ENCODE results near the gene IKZF1.

DNA sequence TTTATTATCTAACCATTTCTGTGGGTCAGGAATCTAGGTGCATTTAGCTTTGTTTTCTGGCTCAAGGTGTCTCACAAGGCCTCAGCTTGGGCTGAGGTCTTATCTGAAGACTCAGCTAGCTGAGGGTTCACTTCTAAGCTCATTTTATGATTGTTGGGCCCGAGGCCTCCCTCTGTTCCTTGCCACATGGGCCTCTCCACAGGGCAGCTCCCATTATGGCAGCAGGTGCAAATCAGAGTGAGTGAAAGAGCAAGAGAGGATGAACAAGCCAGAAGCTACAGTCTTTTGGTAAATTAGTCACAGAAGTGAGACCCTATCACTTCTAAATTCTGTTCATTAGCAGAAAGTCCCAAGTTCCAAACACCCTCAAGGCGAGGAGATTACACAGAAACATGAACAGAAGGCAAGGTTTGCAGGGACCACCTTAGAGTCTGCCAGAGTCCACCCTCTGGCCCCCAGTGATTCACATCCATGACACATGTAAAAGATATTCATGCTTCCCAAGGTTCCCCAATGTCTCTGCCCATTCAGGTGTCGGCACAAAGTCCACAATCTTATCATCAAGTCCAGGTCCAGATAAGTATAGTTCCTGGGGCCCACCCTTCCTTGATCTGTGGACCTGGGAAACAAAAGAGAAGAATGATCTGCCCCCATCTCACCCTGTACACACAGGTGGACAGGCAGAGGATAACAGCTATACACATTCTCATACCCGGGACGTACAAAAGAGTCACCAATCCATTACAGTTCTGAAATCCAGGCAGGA lies 121.9 kb downstream of the IKZF1 start:
- TF ChIP-seq, protein P1, sequence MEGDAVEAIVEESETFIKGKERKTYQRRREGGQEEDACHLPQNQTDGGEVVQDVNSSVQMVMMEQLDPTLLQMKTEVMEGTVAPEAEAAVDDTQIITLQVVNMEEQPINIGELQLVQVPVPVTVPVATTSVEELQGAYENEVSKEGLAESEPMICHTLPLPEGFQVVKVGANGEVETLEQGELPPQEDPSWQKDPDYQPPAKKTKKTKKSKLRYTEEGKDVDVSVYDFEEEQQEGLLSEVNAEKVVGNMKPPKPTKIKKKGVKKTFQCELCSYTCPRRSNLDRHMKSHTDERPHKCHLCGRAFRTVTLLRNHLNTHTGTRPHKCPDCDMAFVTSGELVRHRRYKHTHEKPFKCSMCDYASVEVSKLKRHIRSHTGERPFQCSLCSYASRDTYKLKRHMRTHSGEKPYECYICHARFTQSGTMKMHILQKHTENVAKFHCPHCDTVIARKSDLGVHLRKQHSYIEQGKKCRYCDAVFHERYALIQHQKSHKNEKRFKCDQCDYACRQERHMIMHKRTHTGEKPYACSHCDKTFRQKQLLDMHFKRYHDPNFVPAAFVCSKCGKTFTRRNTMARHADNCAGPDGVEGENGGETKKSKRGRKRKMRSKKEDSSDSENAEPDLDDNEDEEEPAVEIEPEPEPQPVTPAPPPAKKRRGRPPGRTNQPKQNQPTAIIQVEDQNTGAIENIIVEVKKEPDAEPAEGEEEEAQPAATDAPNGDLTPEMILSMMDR (IDR thresholded peaks at IDR 0.05) = no peak
- no peak for TF ChIP-seq POLR2A (IDR thresholded peaks at IDR 0.05)
